ENCODE results near the gene SPP1.
"Not testable (repeated sequence)": the region's sequence is repeated elsewhere in the genome, so short reads cannot be mapped to it uniquely, and the experiment has no call there.

The SPP1 gene

DNA sequence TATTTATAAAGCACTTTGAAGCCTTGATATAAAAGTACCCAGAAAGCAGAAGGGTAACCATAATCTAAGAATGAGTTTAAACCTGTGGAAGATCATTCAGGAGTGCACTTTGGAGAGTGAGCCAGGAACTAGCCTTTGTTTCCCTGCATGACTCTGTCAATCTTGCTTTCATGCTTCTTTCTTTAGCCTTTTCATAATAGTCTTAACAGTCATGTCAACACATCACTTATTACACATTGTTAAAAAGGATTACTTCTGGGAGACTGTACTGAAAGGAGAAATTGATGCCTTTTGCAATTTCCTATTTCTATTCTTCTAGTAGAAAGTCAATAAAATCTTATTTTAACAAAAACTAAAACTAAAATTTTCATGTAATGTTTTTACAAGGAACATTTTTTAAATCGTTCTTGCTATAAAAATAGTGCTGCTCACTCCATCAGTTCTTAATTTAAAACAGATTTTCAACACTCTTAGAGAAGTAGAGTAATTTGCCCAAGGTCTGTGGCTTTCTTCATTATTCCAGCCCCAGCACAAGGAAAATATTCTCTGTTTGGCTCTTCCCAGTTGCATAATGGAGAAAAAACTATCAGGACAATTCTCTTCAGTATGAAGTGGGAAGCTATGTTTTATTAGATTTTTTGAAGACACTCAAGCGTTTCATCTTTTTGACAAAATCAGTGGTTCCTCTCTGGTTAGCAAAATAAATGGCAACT, 35.4 kb upstream of the SPP1 start:
- Histone ChIP-seq H3K36me3 (ENCODE audit: control insufficient read depth, insufficient read depth, low read length) (no peaks in the 10 kb centered on the region), H3K9me3 (ENCODE audit: control insufficient read depth, low read length) (no peaks in the 10 kb centered on the region), H3K4me1 (ENCODE audit: control insufficient read depth, insufficient read depth, low read length, poor library complexity, severe bottlenecking) (no peaks in the 10 kb centered on the region), H3K4me3 (ENCODE audit: extremely low read depth, insufficient read depth, low read length, poor library complexity, severe bottlenecking) (no peak overlapping the region), H3K27ac (ENCODE audit: low read depth, low read length, severe bottlenecking) (no peak overlapping the region)
- WGBS, 2 experiments (ENCODE audit: insufficient coverage in 2 of 2) = 93% methylated on average over 2 of the region's 2 CpGs; no CpG with 5 or more reads in 1 of the 2 experiments

DNA sequence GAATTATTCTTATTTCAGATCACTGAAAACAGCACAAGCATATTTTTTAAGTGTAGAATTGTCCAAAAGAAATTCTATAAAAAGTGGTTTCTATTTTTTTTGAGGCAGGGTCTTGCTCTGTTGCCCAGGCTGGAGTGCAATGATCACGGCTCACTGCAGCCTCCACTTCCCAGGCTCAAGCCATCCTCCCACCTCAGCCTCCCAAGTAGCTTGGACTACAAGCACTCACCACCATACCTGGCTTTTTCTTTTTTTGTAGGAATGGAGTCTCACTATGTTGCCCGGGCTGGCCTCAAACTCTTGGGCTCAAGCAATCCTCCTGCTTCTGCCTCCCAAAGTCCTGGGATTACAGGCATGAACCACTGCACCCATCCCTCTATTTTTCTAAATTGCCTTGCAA, 34.7 kb upstream of the SPP1 start:
- not testable (repeated sequence) for H3K4me3 ChIP-seq (ENCODE audit: extremely low read depth, insufficient read depth, low read length, poor library complexity, severe bottlenecking); H3K27ac ChIP-seq (ENCODE audit: low read depth, low read length, severe bottlenecking); H3K4me1 ChIP-seq (ENCODE audit: control insufficient read depth, insufficient read depth, low read length, poor library complexity, severe bottlenecking); H3K36me3 ChIP-seq (ENCODE audit: control insufficient read depth, insufficient read depth, low read length); H3K9me3 ChIP-seq (ENCODE audit: control insufficient read depth, low read length)
- WGBS, 2 experiments (ENCODE audit: insufficient coverage in 2 of 2) = 92 to 100% methylated on average over 1 to 2 of the region's 2 CpGs

DNA sequence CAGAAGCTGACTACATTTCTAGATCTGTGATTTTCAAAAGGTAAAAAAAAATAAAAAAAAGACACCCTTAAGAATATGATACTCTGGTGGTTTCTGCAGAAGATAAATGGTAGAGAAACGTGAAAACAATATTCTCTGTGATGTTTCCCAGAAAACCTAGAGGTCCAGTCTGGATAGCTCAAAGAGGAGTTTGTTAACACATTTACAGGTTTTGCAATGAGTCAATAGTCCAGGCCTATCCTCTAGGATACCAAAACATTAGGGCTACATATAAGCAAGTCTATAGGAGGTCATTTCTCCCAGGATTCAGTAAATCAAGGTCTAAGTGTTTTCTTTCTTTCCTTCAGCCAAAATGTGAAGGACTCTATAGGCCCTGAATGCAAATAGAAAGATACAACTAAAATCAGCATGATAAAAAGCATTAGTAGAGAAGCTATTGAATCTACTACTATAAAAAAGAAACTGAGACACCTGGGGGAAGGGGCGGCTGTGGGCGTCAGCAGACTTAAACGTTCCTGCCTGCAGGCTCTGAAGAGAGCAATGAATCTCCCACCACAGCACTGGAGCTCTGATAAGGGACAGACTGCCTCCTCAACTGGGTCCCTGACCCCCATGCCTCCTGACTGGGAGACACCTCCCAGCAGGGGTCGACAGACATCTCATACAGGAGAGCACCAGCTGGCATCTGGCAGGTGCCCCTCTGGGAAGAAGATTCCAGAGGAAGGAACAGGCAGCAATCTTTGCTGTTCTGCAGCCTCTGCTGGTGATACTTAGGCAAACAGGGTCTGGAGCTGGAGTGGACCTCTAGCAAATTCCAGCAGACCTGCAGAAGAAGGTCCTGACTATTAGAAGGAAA, 33.7 kb upstream of the SPP1 start:
- Histone ChIP-seq H3K4me3 (ENCODE audit: extremely low read depth, insufficient read depth, low read length, poor library complexity, severe bottlenecking) (no peak overlapping the region), H3K36me3 (ENCODE audit: control insufficient read depth, insufficient read depth, low read length) (no peaks in the 10 kb centered on the region), H3K27ac (ENCODE audit: low read depth, low read length, severe bottlenecking) (no peak overlapping the region), H3K4me1 (ENCODE audit: control insufficient read depth, insufficient read depth, low read length, poor library complexity, severe bottlenecking) (no peaks in the 10 kb centered on the region), H3K9me3 (ENCODE audit: control insufficient read depth, low read length) (no peaks in the 10 kb centered on the region)
- WGBS, 2 experiments (ENCODE audit: insufficient coverage in 2 of 2) = 80 to 83% methylated on average over 3 to 4 of the region's 5 CpGs

DNA sequence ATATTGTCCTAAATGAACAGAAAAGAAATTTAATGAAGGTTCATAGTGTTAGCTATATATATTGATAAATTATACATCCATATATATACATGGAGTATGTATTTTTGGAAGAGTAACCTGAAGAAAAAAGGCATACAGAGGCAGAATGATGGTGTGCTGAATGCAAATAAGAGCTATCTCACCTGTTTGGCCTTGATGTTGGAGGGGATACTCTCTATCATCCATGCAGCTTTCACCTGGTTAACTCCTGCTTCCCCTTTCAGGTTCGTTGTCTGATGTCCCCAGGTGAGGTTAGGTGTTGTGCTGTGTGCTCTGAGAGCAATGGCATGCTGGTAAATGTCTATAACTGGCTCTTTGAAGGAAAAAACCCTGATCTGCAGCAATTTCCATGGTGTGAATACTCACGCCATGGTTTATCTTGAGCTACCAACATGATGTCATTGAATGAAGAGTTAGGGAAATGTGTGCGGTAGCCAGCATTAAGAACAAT, 31.8 kb upstream of the SPP1 start:
- WGBS, 2 experiments (ENCODE audit: insufficient coverage in 2 of 2) = 83% methylated on average over 1 of the region's 3 CpGs; no CpG with 5 or more reads in 1 of the 2 experiments

DNA sequence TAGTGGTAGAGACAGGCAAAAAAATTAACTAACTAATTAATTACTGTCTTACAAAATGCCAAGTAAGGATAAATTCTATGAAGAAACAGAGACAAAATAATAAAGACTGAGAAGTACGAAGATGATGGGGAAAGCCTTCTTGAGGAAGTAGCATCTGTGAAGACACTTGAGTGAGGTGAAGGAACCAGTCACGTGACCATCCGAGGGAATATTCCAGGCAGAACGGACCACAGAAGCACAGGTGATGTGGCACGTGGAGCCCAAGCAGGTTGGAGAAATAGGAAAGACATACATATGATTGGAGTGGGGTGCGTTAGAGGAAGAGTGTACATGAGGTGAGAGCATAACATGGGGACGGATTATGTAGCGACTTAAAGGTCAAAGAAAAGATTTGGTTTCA, 30.5 kb upstream of the SPP1 start:
- 90 to 100% methylated on average over 4 to 6 of the region's 8 CpGs for WGBS, 2 experiments (ENCODE audit: insufficient coverage in 2 of 2)
- Histone ChIP-seq H3K4me3 (ENCODE audit: extremely low read depth, insufficient read depth, low read length, poor library complexity, severe bottlenecking) (no peak overlapping the region), H3K27ac (ENCODE audit: low read depth, low read length, severe bottlenecking) (no peak overlapping the region), H3K4me1 (ENCODE audit: control insufficient read depth, insufficient read depth, low read length, poor library complexity, severe bottlenecking) (peaks cover 3% of the 10 kb centered on the region), H3K36me3 (ENCODE audit: control insufficient read depth, insufficient read depth, low read length) (no peaks in the 10 kb centered on the region), H3K9me3 (ENCODE audit: control insufficient read depth, low read length) (no peaks in the 10 kb centered on the region)

More for the DNA sequence above, 31.8 kb upstream of the SPP1 start:
- Histone ChIP-seq H3K4me1 (ENCODE audit: control insufficient read depth, insufficient read depth, low read length, poor library complexity, severe bottlenecking) (peaks cover 3% of the 10 kb centered on the region), H3K9me3 (ENCODE audit: control insufficient read depth, low read length) (no peaks in the 10 kb centered on the region), H3K27ac (ENCODE audit: low read depth, low read length, severe bottlenecking) (no peak overlapping the region), H3K4me3 (ENCODE audit: extremely low read depth, insufficient read depth, low read length, poor library complexity, severe bottlenecking) (no peak overlapping the region), H3K36me3 (ENCODE audit: control insufficient read depth, insufficient read depth, low read length) (no peaks in the 10 kb centered on the region)

DNA sequence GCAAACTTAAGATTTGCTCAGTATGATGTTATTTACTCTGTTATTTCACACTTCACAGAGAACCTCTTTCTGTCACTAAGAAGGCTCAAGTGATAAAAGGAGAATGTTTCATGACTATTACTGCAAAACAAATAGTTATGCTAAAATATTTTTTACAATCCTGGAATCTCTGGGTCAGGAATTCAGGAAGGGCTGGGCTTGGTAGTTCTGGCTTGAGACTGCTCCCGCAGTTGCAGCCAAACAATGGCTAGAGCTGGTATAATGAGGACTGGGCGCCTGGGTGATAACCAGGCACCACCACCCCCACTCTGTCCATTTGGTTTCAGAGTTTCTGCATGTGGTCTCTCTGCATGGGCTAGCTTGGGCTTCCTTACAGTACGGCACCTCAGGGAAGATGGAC, 28.7 kb upstream of the SPP1 start:
- WGBS, 2 experiments (ENCODE audit: insufficient coverage in 2 of 2) = 83% methylated on average over 1 of the region's 3 CpGs; no CpG with 5 or more reads in 1 of the 2 experiments
- no peak overlapping the region for H3K4me3 ChIP-seq (ENCODE audit: extremely low read depth, insufficient read depth, low read length, poor library complexity, severe bottlenecking)
- no peaks in the 10 kb centered on the region for H3K36me3 ChIP-seq (ENCODE audit: control insufficient read depth, insufficient read depth, low read length)
- no peak overlapping the region for H3K27ac ChIP-seq (ENCODE audit: low read depth, low read length, severe bottlenecking)
- H3K9me3 ChIP-seq (ENCODE audit: control insufficient read depth, low read length) = no peaks in the 10 kb centered on the region
- H3K4me1 ChIP-seq (ENCODE audit: control insufficient read depth, insufficient read depth, low read length, poor library complexity, severe bottlenecking) = peaks cover 3% of the 10 kb centered on the region

DNA sequence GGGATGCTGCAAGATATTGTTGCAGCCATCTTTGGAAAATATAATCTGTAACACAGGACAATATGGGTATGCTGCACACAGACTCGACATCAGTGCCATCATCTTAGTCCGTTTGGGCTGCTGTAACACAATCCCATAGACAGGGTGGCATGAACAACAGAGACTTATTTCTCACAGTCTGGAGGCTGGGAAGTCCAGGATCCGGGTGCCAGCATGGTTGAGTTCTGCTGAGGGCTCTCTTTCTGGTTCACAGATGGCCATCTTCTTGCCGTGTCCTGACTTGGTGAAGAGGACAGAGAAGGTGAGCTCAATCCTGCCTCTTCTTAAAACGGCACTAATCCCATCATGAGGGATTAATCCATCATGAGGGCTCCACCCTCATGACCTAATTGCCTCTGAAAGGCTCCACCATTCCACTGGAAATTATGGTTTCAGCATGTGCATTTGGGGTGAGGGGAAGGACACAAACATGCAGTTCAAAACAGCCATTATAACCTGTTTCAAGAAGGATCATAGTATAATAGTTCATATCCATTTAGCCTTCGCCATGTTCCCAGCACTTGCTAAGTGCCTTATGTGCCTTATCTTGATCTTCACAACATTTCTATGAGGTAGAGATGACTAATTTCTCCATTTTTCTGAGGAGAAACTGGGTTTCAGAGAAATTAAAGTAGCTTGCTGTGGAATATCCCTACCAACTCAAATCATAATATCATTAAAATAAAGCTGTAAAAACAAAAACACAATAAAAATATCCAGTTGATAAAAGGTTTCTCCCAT, 27.9 kb upstream of the SPP1 start:
- Histone ChIP-seq H3K27ac (ENCODE audit: low read depth, low read length, severe bottlenecking) (no peak overlapping the region), H3K36me3 (ENCODE audit: control insufficient read depth, insufficient read depth, low read length) (no peaks in the 10 kb centered on the region), H3K4me3 (ENCODE audit: extremely low read depth, insufficient read depth, low read length, poor library complexity, severe bottlenecking) (no peak overlapping the region), H3K4me1 (ENCODE audit: control insufficient read depth, insufficient read depth, low read length, poor library complexity, severe bottlenecking) (peaks cover 3% of the 10 kb centered on the region), H3K9me3 (ENCODE audit: control insufficient read depth, low read length) (no peaks in the 10 kb centered on the region)
- WGBS, 2 experiments (ENCODE audit: insufficient coverage in 2 of 2) = 65 to 77% methylated on average over 2 to 4 of the region's 6 CpGs

DNA sequence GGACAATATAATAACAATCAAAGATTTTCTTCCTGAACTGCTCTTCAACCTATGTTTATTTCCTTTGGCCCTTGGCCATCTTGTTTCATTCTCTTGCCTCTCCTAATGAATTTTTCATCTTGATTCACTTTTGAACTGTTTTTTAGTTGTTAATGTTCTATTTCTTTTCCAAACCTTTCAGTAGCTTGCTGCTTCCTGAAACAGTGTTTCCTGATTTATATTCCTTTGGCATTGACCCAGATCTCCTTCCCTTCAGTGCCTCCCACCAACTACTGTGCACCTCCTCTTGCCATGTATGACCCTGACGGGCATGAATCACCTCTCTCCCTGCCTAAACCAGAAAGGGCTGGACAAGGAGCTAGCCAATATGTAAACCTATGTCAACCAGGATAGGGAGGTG, 25.6 kb upstream of the SPP1 start:
- Histone ChIP-seq H3K4me1 (ENCODE audit: control insufficient read depth, insufficient read depth, low read length, poor library complexity, severe bottlenecking) (peaks cover 3% of the 10 kb centered on the region), H3K36me3 (ENCODE audit: control insufficient read depth, insufficient read depth, low read length) (no peaks in the 10 kb centered on the region), H3K9me3 (ENCODE audit: control insufficient read depth, low read length) (no peaks in the 10 kb centered on the region), H3K27ac (ENCODE audit: low read depth, low read length, severe bottlenecking) (no peak overlapping the region), H3K4me3 (ENCODE audit: extremely low read depth, insufficient read depth, low read length, poor library complexity, severe bottlenecking) (no peak overlapping the region)
- WGBS, 2 experiments (ENCODE audit: insufficient coverage in 2 of 2) = no CpG with 5 or more reads among the region's 1 CpG

DNA sequence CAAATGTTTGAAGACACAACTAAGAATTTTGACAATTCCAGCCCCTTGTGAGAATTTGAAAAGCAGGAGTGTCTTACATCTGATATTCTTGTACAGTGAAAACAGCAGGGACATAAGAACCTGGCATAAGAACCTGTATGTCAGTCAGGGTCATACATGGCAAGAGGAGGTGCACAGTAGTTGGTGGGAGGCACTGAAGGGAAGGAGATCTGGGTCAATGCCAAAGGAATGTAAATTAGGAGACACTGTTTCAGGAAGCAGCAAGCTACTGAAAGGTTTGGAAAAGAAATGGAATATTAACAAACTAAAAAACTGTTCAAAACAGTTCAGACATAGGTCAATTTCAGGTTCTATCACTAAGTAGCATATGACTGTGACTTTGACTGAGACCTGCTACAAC, 25.0 kb upstream of the SPP1 start:
- Histone ChIP-seq H3K9me3 (ENCODE audit: control insufficient read depth, low read length) (no peaks in the 10 kb centered on the region), H3K27ac (ENCODE audit: low read depth, low read length, severe bottlenecking) (no peak overlapping the region), H3K36me3 (ENCODE audit: control insufficient read depth, insufficient read depth, low read length) (no peaks in the 10 kb centered on the region), H3K4me1 (ENCODE audit: control insufficient read depth, insufficient read depth, low read length, poor library complexity, severe bottlenecking) (peaks cover 3% of the 10 kb centered on the region), H3K4me3 (ENCODE audit: extremely low read depth, insufficient read depth, low read length, poor library complexity, severe bottlenecking) (no peak overlapping the region)

DNA sequence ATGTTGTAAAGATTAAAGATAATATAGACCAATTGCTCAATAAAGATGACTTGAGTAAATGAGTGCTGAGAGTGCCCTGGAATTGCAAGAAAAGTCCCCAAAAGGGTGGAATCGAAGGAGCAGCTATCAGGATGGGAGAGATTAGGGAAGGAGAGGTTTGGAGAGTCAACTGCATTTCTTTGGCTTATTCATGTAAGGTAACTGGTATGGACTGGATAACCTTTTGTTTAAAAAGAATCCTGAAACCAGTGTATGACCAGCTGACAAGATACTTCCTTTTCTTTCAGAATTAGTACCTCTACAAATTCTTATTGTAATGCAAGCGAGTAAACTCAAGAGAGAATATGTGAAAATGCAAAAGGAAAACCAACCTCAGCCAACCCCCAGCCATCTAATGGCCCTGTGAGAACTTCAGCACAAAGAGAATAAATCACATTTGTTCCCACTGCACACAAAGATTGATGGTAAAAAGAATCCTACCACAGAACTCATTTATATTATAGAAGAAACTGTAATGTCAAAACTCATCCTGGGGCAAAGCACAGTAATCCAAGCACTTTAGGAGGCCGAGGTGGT, 24.5 kb upstream of the SPP1 start:
- no peak overlapping the region for H3K4me3 ChIP-seq (ENCODE audit: extremely low read depth, insufficient read depth, low read length, poor library complexity, severe bottlenecking)
- no peaks in the 10 kb centered on the region for H3K36me3 ChIP-seq (ENCODE audit: control insufficient read depth, insufficient read depth, low read length)
- no peak overlapping the region for H3K27ac ChIP-seq (ENCODE audit: low read depth, low read length, severe bottlenecking)
- 57 to 71% methylated on average over 2 of the region's 3 CpGs for WGBS, 2 experiments (ENCODE audit: insufficient coverage in 2 of 2)
- H3K4me1 ChIP-seq (ENCODE audit: control insufficient read depth, insufficient read depth, low read length, poor library complexity, severe bottlenecking) = peaks cover 3% of the 10 kb centered on the region
- H3K9me3 ChIP-seq (ENCODE audit: control insufficient read depth, low read length) = no peaks in the 10 kb centered on the region

Measured in mesodermal cell (in vitro differentiated cells).